Measurements from ENCODE around the gene CD82.
"Not testable (repeated sequence)": the region's sequence is repeated elsewhere in the genome, so short reads cannot be mapped to it uniquely, and the experiment has no call there.

Gene CD82

GRCh38 chr11:44652901-44653644 is 87.6 kb downstream of the CD82 start:
- H3K4me3 ChIP-seq (replicated peaks; ENCODE audit: low read depth, low read length): no peak overlapping the region
- no peak for TF ChIP-seq CTCF (IDR thresholded peaks at IDR 0.05; ENCODE audit: low read depth, low read length, missing control alignments)
- DNase-seq (ENCODE audit: extremely low read depth, low read depth): no peak

DNA sequence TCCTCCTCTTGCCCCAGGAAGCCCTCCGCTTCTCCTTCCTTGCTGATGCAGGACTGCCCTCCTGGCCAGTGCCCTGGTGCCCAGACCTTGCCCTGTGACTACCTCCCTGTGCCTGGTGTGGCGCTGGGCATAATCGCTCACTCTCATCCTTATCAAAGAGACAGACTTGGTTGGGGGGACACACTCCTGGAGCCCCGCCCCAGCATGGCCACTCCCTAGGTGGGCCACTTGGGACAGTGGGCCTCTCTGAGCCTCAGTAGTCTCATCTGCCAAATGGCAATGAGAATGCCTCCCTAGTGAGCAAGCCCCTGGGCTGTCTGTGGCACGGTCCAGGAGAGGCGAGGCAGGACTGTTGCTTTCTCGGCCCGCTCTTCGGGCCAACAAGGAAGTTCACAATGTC is 88.6 kb downstream of the CD82 start:
- no peak overlapping the region for H3K4me3 ChIP-seq (replicated peaks; ENCODE audit: low read depth, low read length)
- no peak for DNase-seq (ENCODE audit: extremely low read depth, low read depth)
- no peak for TF ChIP-seq CTCF (IDR thresholded peaks at IDR 0.05; ENCODE audit: low read depth, low read length, missing control alignments)

- H3K4me3 ChIP-seq (replicated peaks; ENCODE audit: low read depth, low read length): no peak overlapping the region
- no peak for DNase-seq (ENCODE audit: extremely low read depth, low read depth)
- TF ChIP-seq CTCF (IDR thresholded peaks at IDR 0.05; ENCODE audit: low read depth, low read length, missing control alignments): no peak
Observed at GRCh38 chr11:44654596-44654995, 89.1 kb downstream of the CD82 start.

DNA sequence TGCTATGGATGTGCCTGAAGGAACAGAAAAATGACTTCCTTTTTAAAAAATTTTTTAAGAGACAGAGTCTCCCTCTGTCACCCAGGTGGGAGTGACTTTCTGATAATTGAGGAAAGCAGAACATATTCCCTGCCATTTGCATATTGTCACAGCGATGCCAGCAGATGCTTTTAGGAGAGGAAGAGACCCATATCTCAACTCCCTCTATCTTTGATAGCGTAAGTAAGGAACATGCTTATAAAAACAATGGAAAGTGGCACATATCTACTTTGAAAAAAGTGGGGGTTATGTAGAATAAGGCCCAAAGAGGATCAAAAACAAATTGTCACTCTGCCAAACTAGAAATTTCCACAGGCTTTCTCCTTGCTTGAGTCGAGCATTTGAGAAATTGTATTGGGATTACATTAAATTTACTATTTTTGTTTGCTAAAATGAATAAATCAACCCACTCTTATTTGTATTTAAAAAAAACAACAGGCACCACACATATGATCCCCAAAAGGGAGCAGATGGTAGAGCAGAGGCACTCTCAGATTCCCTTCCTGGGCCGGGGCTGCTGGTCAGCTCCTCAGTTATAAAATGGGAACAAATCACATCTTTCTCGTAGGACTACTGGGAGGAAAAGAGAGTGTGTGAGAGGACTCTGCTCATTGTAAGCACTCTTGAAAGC is 92.5 kb downstream of the CD82 start:
- H3K4me3 ChIP-seq (replicated peaks; ENCODE audit: low read depth, low read length): no peak overlapping the region
- no peak for TF ChIP-seq CTCF (IDR thresholded peaks at IDR 0.05; ENCODE audit: low read depth, low read length, missing control alignments)
- DNase-seq (ENCODE audit: extremely low read depth, low read depth): no peak

DNA sequence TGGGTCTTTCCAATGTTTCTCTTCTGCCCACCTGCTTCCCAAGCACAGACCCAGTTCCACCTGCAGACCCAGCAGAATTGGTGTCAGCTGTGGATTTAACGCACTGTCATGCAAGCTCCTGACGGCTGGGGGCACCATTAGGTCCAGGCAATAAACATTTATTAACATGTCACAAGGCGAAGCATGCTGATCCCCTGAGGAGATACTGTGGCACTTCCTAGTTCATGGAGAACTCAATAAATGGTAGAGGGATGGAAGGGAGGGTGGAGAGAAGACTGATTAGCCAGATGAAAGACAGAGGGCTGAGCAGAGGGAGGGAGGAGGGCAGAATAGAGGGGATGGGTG is 93.0 kb downstream of the CD82 start:
- TF ChIP-seq CTCF (IDR thresholded peaks at IDR 0.05; ENCODE audit: low read depth, low read length, missing control alignments): no peak
- H3K4me3 ChIP-seq (replicated peaks; ENCODE audit: low read depth, low read length): no peak overlapping the region
- DNase-seq (ENCODE audit: extremely low read depth, low read depth): no peak

DNA sequence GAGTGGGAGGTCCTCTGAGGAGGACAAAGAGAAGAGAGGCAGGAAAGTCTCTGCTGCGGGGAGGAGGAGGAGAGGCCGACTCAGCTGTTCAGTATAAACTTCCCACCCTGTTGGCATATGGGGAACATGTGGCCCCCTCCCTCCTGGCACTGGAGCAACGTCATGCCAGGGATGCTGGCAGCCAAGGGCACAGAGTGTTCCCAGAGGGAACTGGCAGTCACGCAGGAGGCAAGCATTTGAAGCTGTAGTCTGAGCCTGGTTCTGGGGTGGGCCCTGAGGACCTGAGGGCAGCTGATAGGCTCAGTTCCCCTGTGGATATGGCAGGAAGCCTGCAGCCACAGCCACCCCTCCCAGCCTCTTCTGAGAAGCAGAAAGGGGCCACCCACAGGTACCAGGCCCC is 94.2 kb downstream of the CD82 start:
- TF ChIP-seq CTCF (IDR thresholded peaks at IDR 0.05; ENCODE audit: low read depth, low read length, missing control alignments): no peak
- no peak for DNase-seq (ENCODE audit: extremely low read depth, low read depth)
- no peak overlapping the region for H3K4me3 ChIP-seq (replicated peaks; ENCODE audit: low read depth, low read length)

DNA sequence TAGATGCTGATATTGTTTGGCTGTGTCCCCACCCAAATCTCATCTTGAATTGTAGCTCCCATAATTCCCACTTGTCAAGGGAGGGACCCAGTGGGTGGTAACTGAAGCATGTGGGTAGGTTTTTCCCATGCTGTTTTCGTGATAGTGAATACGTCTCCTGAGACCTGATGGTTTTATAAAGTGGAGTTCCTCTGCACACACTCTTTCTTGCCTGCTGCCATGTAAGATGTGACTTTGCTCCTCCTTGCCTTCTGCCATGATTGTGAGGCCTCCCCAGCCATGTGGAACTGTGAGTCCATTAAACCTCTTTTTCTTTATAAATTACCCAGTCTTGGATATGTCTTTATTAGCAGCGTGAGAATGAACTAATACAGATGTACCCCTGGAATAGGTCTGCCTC is 95.1 kb downstream of the CD82 start:
- H3K4me3 ChIP-seq (replicated peaks; ENCODE audit: low read depth, low read length); DNase-seq (ENCODE audit: extremely low read depth, low read depth): not testable (repeated sequence)

Data from HFF-Myc (cell line).